IMR-90 (cell line): ENCODE results near the gene HHIP. TPM values are rescaled to one million over a fixed set of nuclear protein-coding genes. Genes with fewer than 3 reads are reported as not detected.

Experiments used
- ATAC-seq: fragments of 200-7000 bp; cut with Tn5 transposase; 2 replicates; pipeline ENCODE4 v1.9.1; 2020; ENCODE audit warnings: low read depth, mild to moderate bottlenecking, moderate library complexity
- BruUV-seq: library from RNA; stranded (reverse); fragments of 400-500 nt; replicated peaks from 2 replicates; lab custom pipeline; 2021; lab: Mats Ljungman, UMichigan
- CTCF ChIA-PET: fragments of 300-600 bp; formaldehyde crosslinking; extraction: SDS; loops from one replicate; lab custom pipeline; 2021; ENCODE audit warnings: antibody characterized with exemption; lab: Yijun Ruan, JAX
- POLR2A ChIA-PET: fragments of 300-600 bp; sonication (Branson Sonifier 250); formaldehyde crosslinking; loops from one replicate; lab custom pipeline; 2022; ENCODE audit warnings: antibody characterized with exemption; ENCODE audit not compliant: unreplicated experiment; lab: Charles Lee
- DNase-seq: peaks from one replicate; pipeline ENCODE4 v3.0.0; 2013
- H2AFZ ChIP-seq: replicated peaks from 2 replicates; pipeline ENCODE3; 2013; ENCODE audit warnings: low read length, mild to moderate bottlenecking; ENCODE audit not compliant: poor library complexity
- H2AK5ac ChIP-seq: 2 replicates; pipeline ENCODE4 v1.6.1; 2013; ENCODE audit warnings: low read depth, low read length, inconsistent platforms
- H2AK9ac ChIP-seq: replicated peaks from 2 replicates; pipeline ENCODE3; 2013; ENCODE audit warnings: mild to moderate bottlenecking, low read depth, low read length, moderate library complexity; ENCODE audit not compliant: poor library complexity
- H2BK120ac ChIP-seq: 2 replicates; pipeline ENCODE4 v1.6.1; 2013; ENCODE audit warnings: low read depth, low read length, inconsistent platforms
- H2BK15ac ChIP-seq: 3 replicates; pipeline ENCODE4 v1.6.1; 2013; ENCODE audit warnings: low read depth, low read length, inconsistent platforms
- H2BK20ac ChIP-seq: 2 replicates; pipeline ENCODE4 v1.6.1; 2013; ENCODE audit warnings: low read depth, mild to moderate bottlenecking, inconsistent platforms, low read length, moderate library complexity
- H2BK5ac ChIP-seq: 2 replicates; pipeline ENCODE4 v1.6.1; 2013; ENCODE audit warnings: mild to moderate bottlenecking, low read depth, low read length, inconsistent platforms; ENCODE audit not compliant: poor library complexity, severe bottlenecking
- H3K14ac ChIP-seq: replicated peaks from 2 replicates; pipeline ENCODE4 v1.6.1; 2013; ENCODE audit warnings: low read depth, low read length, inconsistent platforms
- H3K18ac ChIP-seq: 2 replicates; pipeline ENCODE4 v1.6.1; 2013; ENCODE audit warnings: low read depth, low read length, control low read depth
- H3K23ac ChIP-seq: 2 replicates; pipeline ENCODE4 v1.6.1; 2013; ENCODE audit warnings: low read depth, low read length, inconsistent platforms
- H3K27ac ChIP-seq: 2 replicates; pipeline ENCODE4 v1.5.1; 2013; ENCODE audit warnings: mild to moderate bottlenecking, control low read depth, low read length; ENCODE audit not compliant: insufficient read depth
- H3K27me3 ChIP-seq: 2 replicates; pipeline ENCODE4 v1.6.1; 2013; ENCODE audit warnings: low read length; ENCODE audit not compliant: control insufficient read depth, insufficient read depth
- H3K36me3 ChIP-seq: 2 replicates; pipeline ENCODE4 v1.6.1; 2013; ENCODE audit warnings: low read length, mixed read lengths; ENCODE audit not compliant: control insufficient read depth, insufficient read depth
- H3K4ac ChIP-seq: 2 replicates; pipeline ENCODE4 v1.6.1; 2013; ENCODE audit warnings: low read depth, low read length, inconsistent platforms
- H3K4me1 ChIP-seq: 2 replicates; pipeline ENCODE4 v1.6.1; 2013; ENCODE audit warnings: low read length, mixed read lengths; ENCODE audit not compliant: control insufficient read depth, insufficient read depth
- H3K4me2 ChIP-seq: 2 replicates; pipeline ENCODE4 v1.6.1; 2013; ENCODE audit warnings: low read depth, mild to moderate bottlenecking, control low read depth, low read length, moderate library complexity
- H3K4me3 ChIP-seq: 2 replicates; pipeline ENCODE4 v1.5.1; 2013; ENCODE audit warnings: low read depth, mild to moderate bottlenecking, control low read depth, low read length, moderate library complexity; ENCODE audit not compliant: insufficient read depth
- H3K56ac ChIP-seq: 2 replicates; pipeline ENCODE4 v1.6.1; 2013; ENCODE audit warnings: low read length, inconsistent platforms; ENCODE audit not compliant: insufficient read depth; ENCODE audit errors: extremely low read depth
- H3K79me1 ChIP-seq, 2 experiments: 2 replicates each; pipeline ENCODE4 v1.6.1; 2013; ENCODE audit warnings: low read length in 2 of 2, inconsistent platforms in 1 of 2, low read depth in 1 of 2
- H3K9ac ChIP-seq: 2 replicates; pipeline ENCODE4 v1.6.1; 2013; ENCODE audit warnings: low read depth, low read length, control low read depth
- H3K9me1 ChIP-seq: 2 replicates; pipeline ENCODE4 v1.6.1; 2013; ENCODE audit warnings: low read length, inconsistent platforms; ENCODE audit not compliant: insufficient read depth
- H3K9me3 ChIP-seq: 2 replicates; pipeline ENCODE4 v1.6.1; 2013; ENCODE audit warnings: low read length; ENCODE audit not compliant: control insufficient read depth, insufficient read depth
- H4K20me1 ChIP-seq: 2 replicates; pipeline ENCODE4 v1.6.1; 2013; ENCODE audit warnings: low read length, inconsistent platforms; ENCODE audit not compliant: insufficient read depth
- H4K5ac ChIP-seq: 2 replicates; pipeline ENCODE4 v1.6.1; 2013; ENCODE audit warnings: mild to moderate bottlenecking, low read depth, low read length, control low read depth
- H4K8ac ChIP-seq, 2 experiments: 2 replicates each; pipeline ENCODE4 v1.6.1; 2013; ENCODE audit warnings: low read depth in 2 of 2, low read length in 2 of 2, control low read depth in 1 of 2, inconsistent platforms in 1 of 2
- H4K91ac ChIP-seq: 2 replicates; pipeline ENCODE4 v1.6.1; 2013; ENCODE audit warnings: low read depth, low read length, inconsistent platforms; ENCODE audit not compliant: insufficient read depth
- BHLHE40 ChIP-seq: fragments of 150-350 bp; IDR thresholded peaks from 2 replicates; pipeline ENCODE4 v1.6.1; 2016; ENCODE audit warnings: mild to moderate bottlenecking, low read depth, low read length
- CEBPB ChIP-seq: IDR thresholded peaks from 2 replicates; pipeline ENCODE4 v1.6.1; 2012; ENCODE audit warnings: low read depth, low read length, improper control_type of control experiment
- CHD1 ChIP-seq: IDR thresholded peaks from 2 replicates; pipeline ENCODE4 v1.6.1; 2012; ENCODE audit warnings: low read depth, low read length, improper control_type of control experiment
- CTCF ChIP-seq: conservative IDR thresholded peaks from 2 replicates; pipeline ENCODE4 v1.5.1; 2012; ENCODE audit warnings: mild to moderate bottlenecking, low read depth, low read length, improper control_type of control experiment
- ELK1 ChIP-seq: fragments of 150-350 bp; IDR thresholded peaks from 2 replicates; pipeline ENCODE4 v1.6.1; 2016; ENCODE audit warnings: low read depth, mild to moderate bottlenecking, low read length, moderate library complexity, borderline replicate concordance
- FOS ChIP-seq: fragments of 150-350 bp; IDR thresholded peaks from 2 replicates; pipeline ENCODE4 v1.6.1; 2016; ENCODE audit warnings: low read depth, low read length
- MAFK ChIP-seq: IDR thresholded peaks from 2 replicates; pipeline ENCODE4 v1.6.1; 2012; ENCODE audit warnings: low read depth, low read length, improper control_type of control experiment
- MAZ ChIP-seq: IDR thresholded peaks from 2 replicates; pipeline ENCODE4 v1.6.1; 2012; ENCODE audit warnings: low read depth, mild to moderate bottlenecking, low read length, improper control_type of control experiment, moderate library complexity, borderline replicate concordance
- MXI1 ChIP-seq: IDR thresholded peaks from 2 replicates; pipeline ENCODE4 v1.6.1; 2012; ENCODE audit warnings: low read depth, mild to moderate bottlenecking, low read length, moderate library complexity, borderline replicate concordance
- NFE2L2 ChIP-seq: fragments of 150-350 bp; IDR thresholded peaks from 2 replicates; pipeline ENCODE4 v1.6.1; 2016; ENCODE audit warnings: low read depth, mild to moderate bottlenecking, low read length
- POLR2A ChIP-seq: IDR thresholded peaks from 2 replicates; pipeline ENCODE4 v1.6.1; 2012; ENCODE audit warnings: mild to moderate bottlenecking, low read depth, low read length
- RAD21 ChIP-seq: IDR thresholded peaks from 2 replicates; pipeline ENCODE4 v1.6.1; 2012; ENCODE audit warnings: low read length, improper control_type of control experiment
- RCOR1 ChIP-seq: IDR thresholded peaks from 2 replicates; pipeline ENCODE4 v1.6.1; 2012; ENCODE audit warnings: mild to moderate bottlenecking, low read length, improper control_type of control experiment; ENCODE audit not compliant: insufficient replicate concordance
- RFX5 ChIP-seq: IDR thresholded peaks from 2 replicates; pipeline ENCODE4 v1.8.0; 2012; ENCODE audit warnings: low read depth, mild to moderate bottlenecking, low read length, moderate library complexity
- SMC3 ChIP-seq: fragments of 150-350 bp; IDR thresholded peaks from 2 replicates; pipeline ENCODE4 v1.6.1; 2016; ENCODE audit warnings: low read depth, mild to moderate bottlenecking, antibody characterized with exemption, low read length, moderate library complexity
- USF2 ChIP-seq: fragments of 150-350 bp; IDR thresholded peaks from 2 replicates; pipeline ENCODE4 v1.6.1; 2017; ENCODE audit warnings: mild to moderate bottlenecking, antibody characterized with exemption, low read length, low read depth
- WGBS, 2 experiments: methylation state at CpG; one replicate each; pipeline versions ENCODE4 v1.1.5 to v1.1.7; 2013; ENCODE audit warnings: missing lambda C conversion rate in 2 of 2; ENCODE audit not compliant: insufficient read length in 1 of 2; ENCODE audit errors: extremely low coverage in 2 of 2; 5-methylcytosine and 5-hydroxymethylcytosine counted together
- dilution Hi-C: fragments of 300-500 bp; cut with HindIII; formaldehyde crosslinking; loops from one replicate; pipeline ENCODE4 v1.14.3; 2018; ENCODE audit warnings: low sequenced_read_pairs; ENCODE audit not compliant: unreplicated experiment
- in situ Hi-C: fragments of 300-500 bp; cut with MboI; formaldehyde crosslinking; loops from 3 replicates; pipeline ENCODE4 v1.14.3; 2019; ENCODE audit warnings: low sequenced_read_pairs, inconsistent platforms, mixed read lengths
- intact Hi-C: fragments of 100-400 bp; cut with micrococcal nuclease; formaldehyde crosslinking; loops from 2 replicates; pipeline ENCODE4 v1.10.0; 2022
- polyA plus RNA-seq, 3 experiments: library from polyadenylated mRNA; depleted of rRNA; stranded (reverse); fragments of >200 nt; gene quantifications; 2 replicates each; pipeline ENCODE4 v1.2.3, GENCODE V29; 2012; ENCODE audit warnings: low replicate concordance in 1 of 3
- total RNA-seq: library from RNA; depleted of rRNA; stranded (reverse); fragments of >200 nt; gene quantifications from 2 replicates; pipeline ENCODE4 v1.2.3, GENCODE V29; 2012

HHIP gene
- total and polyA plus RNA-seq, 2 of the 4 experiments (the other 2 are of a cell fraction), result 6.6 to 9.6 TPM

- Histone ChIP-seq H2BK20ac (0 out of 2 replicates have a peak overlapping the region, but pooled peaks have one; percentile 4), H2BK120ac (no peak overlapping the region), H2AK5ac (no peak overlapping the region), H3K79me1 (no peaks in the 10 kb centered on the region), H3K9me1 (no peaks in the 10 kb centered on the region), H4K8ac (no peak overlapping the region), H3K4ac (no peak overlapping the region), H3K56ac (no peak overlapping the region), H2AK9ac (no peak overlapping the region), H2BK15ac (no peak overlapping the region), H2AFZ (no peak overlapping the region), H3K18ac (no peak overlapping the region), H3K23ac (no peak overlapping the region), H3K14ac (no peak overlapping the region), H4K20me1 (no peaks in the 10 kb centered on the region), H3K36me3 (no peaks in the 10 kb centered on the region), H3K9ac (no peak overlapping the region), H2BK5ac (no peak overlapping the region), H3K4me1 (peaks cover 3% of the 10 kb centered on the region; the same call in 1 of the 2 replicates), H3K27me3 (no peaks in the 10 kb centered on the region), H4K91ac (no peak overlapping the region), H3K9me3 (no peaks in the 10 kb centered on the region), H3K27ac (no peak overlapping the region), H3K4me3 (no peak overlapping the region), H3K4me2 (no peak overlapping the region), H4K5ac (no peak overlapping the region)
- intact Hi-C loops, result no loop called here
- ATAC-seq (no peak), DNase-seq (peak; percentile 16)
- no CpG with 5 or more reads among the region's 2 CpGs for WGBS, 2 experiments
- POLR2A ChIA-PET, result no interaction called here
- BruUV-seq, result no TSS peak
- CTCF ChIA-PET, result no interaction called here
- in situ Hi-C loops, result no loop called here
- dilution Hi-C loops, result no loop called here
- no peak for TF ChIP-seq ELK1
- no peak for TF ChIP-seq POLR2A
- no peak for TF ChIP-seq MAZ
- no peak for TF ChIP-seq CHD1
- no peak for TF ChIP-seq MXI1
- TF ChIP-seq SMC3, result no peak
- TF ChIP-seq RCOR1, result no peak
- TF ChIP-seq USF2, result no peak
- TF ChIP-seq NFE2L2, result no peak
- no peak for TF ChIP-seq CTCF
- no peak for TF ChIP-seq MAFK
- TF ChIP-seq BHLHE40, result no peak
- no peak for TF ChIP-seq RAD21
- TF ChIP-seq CEBPB, result no peak
- TF ChIP-seq FOS, result no peak
- TF ChIP-seq RFX5, result no peak
These were observed 10.9 kb downstream of the HHIP start for GRCh38 chr4:144656850-144657249.
